Uterus (tissue), 2 donors: ENCODE results near the gene PRR35.
A peak's percentile ranks its signal among the peaks of the same experiment; 100 is the strongest.

Experiments used
- POLR2A ChIP-seq, 2 donors: fragments of 450-650 bp; IDR thresholded peaks; one replicate each; pipeline ENCODE4 v1.6.1; 2016; ENCODE audit warnings: antibody characterized with exemption in 2 of 2, mild to moderate bottlenecking in 1 of 2, moderate library complexity in 1 of 2
- TF ChIP-seq, protein P1 (sequence below), 4 experiments: fragments of 200-600 bp in 2 of 4; fragments of 450-650 bp in 2 of 4; sonication (generic) in 2 of 4; IDR thresholded peaks; one replicate each; pipeline ENCODE4 v1.5.1; 2016 to 2019; ENCODE audit warnings: antibody characterized with exemption in 4 of 4, mild to moderate bottlenecking in 2 of 4, moderate library complexity in 1 of 4

DNA sequence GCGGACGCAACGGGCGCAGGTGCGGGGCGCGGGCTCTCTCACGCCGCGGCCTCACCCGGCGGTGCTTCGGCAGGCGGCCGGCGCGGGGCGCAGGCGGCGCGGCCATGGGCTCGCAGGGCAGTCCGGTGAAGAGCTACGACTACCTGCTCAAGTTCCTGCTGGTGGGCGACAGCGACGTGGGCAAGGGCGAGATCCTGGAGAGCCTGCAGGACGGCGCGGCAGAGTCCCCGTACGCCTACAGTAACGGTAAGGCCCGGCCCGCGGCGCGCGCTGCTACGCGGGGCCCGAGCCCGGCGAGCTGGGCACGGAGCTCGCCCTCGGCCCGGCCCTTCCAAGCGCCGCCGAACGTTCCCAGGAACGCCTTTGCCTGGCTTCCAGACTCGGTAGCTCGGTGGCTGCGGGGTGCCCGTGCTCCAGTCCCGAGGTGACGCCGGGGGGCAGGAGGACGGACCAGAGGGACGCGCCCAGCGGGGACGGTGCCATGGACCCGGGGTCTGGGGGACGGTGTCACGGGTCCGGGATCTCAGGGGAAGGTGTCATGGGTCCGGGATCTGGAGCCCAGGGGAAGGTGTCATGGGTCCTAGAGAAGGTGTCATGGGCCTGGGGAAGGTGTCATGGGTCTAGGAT is 30.1 kb downstream of the PRR35 start:
- peak in 1 of 2 donors; percentile 27 for TF ChIP-seq POLR2A (IDR thresholded peaks at IDR 0.05)
- TF ChIP-seq, protein P1, sequence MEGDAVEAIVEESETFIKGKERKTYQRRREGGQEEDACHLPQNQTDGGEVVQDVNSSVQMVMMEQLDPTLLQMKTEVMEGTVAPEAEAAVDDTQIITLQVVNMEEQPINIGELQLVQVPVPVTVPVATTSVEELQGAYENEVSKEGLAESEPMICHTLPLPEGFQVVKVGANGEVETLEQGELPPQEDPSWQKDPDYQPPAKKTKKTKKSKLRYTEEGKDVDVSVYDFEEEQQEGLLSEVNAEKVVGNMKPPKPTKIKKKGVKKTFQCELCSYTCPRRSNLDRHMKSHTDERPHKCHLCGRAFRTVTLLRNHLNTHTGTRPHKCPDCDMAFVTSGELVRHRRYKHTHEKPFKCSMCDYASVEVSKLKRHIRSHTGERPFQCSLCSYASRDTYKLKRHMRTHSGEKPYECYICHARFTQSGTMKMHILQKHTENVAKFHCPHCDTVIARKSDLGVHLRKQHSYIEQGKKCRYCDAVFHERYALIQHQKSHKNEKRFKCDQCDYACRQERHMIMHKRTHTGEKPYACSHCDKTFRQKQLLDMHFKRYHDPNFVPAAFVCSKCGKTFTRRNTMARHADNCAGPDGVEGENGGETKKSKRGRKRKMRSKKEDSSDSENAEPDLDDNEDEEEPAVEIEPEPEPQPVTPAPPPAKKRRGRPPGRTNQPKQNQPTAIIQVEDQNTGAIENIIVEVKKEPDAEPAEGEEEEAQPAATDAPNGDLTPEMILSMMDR (IDR thresholded peaks at IDR 0.05): no peak
